Astrocyte of the cerebellum (primary cell): Measurements from ENCODE around the gene SORCS3.

Experiments used
- DNase-seq: peaks from one replicate; pipeline ENCODE4 v3.0.0-alpha.2; 2011; ENCODE audit warnings: low read depth
- H3K4me3 ChIP-seq: 2 replicates; pipeline ENCODE4 v1.5.1; 2011; ENCODE audit warnings: mild to moderate bottlenecking, low read depth, low read length, moderate library complexity
- CTCF ChIP-seq: IDR thresholded peaks from 2 replicates; pipeline ENCODE4 v1.5.1; 2012; ENCODE audit warnings: low read length, low read depth, moderate library complexity, mild to moderate bottlenecking; ENCODE audit errors: missing control alignments
- in situ Hi-C: cut with HindIII; loops from 2 replicates; pipeline ENCODE4 v1.10.0; 2017; ENCODE audit warnings: low sequenced_read_pairs

SORCS3 gene

DNA sequence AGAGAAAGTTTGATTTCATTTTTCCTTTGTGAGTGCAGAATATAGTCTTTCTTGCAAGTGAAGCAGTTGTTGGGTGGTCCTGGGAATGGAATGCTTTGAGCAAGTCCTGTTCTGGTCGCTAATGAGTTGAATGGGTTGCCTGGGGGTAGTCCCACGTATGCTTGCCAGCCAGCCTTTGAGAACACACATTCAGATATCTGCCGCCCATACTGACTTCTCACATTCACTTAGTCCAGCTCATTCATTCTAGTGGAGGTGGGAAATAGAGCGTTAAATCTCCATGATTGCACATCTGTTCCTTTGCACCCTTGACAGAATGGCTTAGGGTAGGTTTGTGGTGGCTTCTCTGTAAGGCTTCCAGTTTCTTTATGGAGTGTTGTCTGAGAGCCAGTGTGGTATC is 256.6 kb downstream of the SORCS3 start:
- no peak for DNase-seq
- in situ Hi-C loops: no loop called here
- no peak for TF ChIP-seq CTCF
- no peak overlapping the region for H3K4me3 ChIP-seq

DNA sequence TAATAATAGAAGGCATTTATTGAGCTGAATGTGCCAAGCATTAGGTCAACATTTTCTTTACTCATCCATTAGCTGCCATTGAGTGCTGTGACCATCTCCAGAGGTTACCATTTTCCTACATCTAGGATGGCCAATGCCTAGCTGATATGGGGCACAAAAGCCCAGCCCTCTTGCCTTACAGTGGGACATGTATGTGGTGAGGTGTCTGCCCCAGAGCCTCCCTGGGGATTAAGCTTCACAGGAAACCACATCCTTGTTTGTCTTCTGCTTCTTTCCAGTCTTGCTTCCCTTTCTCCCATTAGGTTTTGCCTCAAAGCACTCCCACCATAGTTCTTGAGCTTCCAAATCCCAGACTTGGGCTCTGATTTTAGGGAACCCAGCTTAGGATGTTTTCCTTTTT is 258.7 kb downstream of the SORCS3 start:
- no peak overlapping the region for H3K4me3 ChIP-seq
- DNase-seq: no peak
- in situ Hi-C loops: no loop called here
- no peak for TF ChIP-seq CTCF

GRCh38 chr10:104903433-104903832 is 262.3 kb downstream of the SORCS3 start:
- H3K4me3 ChIP-seq: no peak overlapping the region
- in situ Hi-C loops: no loop called here
- no peak for DNase-seq
- TF ChIP-seq CTCF: no peak

GRCh38 chr10:104904753-104905323 is 263.7 kb downstream of the SORCS3 start:
- in situ Hi-C loops: no loop called here
- H3K4me3 ChIP-seq: no peak overlapping the region
- TF ChIP-seq CTCF: no peak
- no peak for DNase-seq

GRCh38 chr10:104906112-104906511 is 265.0 kb downstream of the SORCS3 start:
- no peak overlapping the region for H3K4me3 ChIP-seq
- no peak for TF ChIP-seq CTCF
- in situ Hi-C loops: no loop called here
- no peak for DNase-seq

- no peak for TF ChIP-seq CTCF
- no peak for DNase-seq
- no peak overlapping the region for H3K4me3 ChIP-seq
- in situ Hi-C loops: no loop called here
These were observed 266.4 kb downstream of the SORCS3 start for GRCh38 chr10:104907521-104907920.

DNA sequence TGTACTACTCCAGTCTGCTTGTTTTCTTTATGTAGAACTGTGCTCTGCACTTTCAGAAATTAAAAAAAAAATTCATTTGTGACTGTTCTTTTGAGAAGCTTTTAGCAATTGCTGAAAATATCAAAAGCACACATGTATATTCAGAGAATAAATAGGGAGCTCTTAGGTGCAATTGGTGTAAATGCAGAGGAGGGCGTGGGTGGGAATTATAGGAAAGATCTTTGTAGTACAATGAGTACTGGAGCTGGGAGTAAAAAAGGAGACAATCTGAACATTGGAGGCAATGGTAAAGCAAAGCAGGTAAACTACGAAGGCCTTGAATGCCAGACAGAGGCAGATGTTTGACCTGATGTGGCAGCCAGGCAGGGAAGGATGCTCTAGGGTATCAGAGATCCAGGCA is 267.5 kb downstream of the SORCS3 start:
- in situ Hi-C loops: no loop called here
- no peak overlapping the region for H3K4me3 ChIP-seq
- no peak for DNase-seq
- TF ChIP-seq CTCF: no peak
